K562 (cell line): ENCODE data around the gene CDX1. TPM values are rescaled to one million over a fixed set of nuclear protein-coding genes. Genes with fewer than 3 reads are reported as not detected.

ENCODE experiments used
- ATAC-seq: fragments of 200-7000 bp; cut with Tn5 transposase; 3 replicates; pipeline ENCODE4 v1.9.1; 2020; ENCODE audit warnings: moderate library complexity
- BruUV-seq: library from RNA; stranded (reverse); fragments of 400-500 nt; replicated peaks from 2 replicates; lab custom pipeline; 2021; lab: Mats Ljungman, UMichigan
- CTCF ChIA-PET: fragments of 300-600 bp; formaldehyde crosslinking; extraction: SDS; loops from one replicate; lab custom pipeline; 2021; ENCODE audit warnings: low intra/inter-chr PET ratio; lab: Yijun Ruan, JAX
- POLR2A ChIA-PET: fragments of 300-600, 350-650 bp; sonication (Branson Sonifier 250); formaldehyde crosslinking; extraction: SDS; loops from one replicate; lab custom pipeline; 2021; ENCODE audit warnings: antibody characterized with exemption, inconsistent platforms; lab: Yijun Ruan, JAX
- DNase-seq, 4 experiments: peaks; one replicate each; pipeline versions ENCODE4 v3.0.0 to v3.0.0-alpha.2; 2011 to 2018; ENCODE audit warnings: low spot score in 3 of 4, mixed read lengths in 3 of 4; ENCODE audit errors: extremely low read depth in 1 of 4
- FAIRE-seq: peaks from 2 replicates; lab custom pipeline; 2011; peaks lifted over from hg19 to GRCh38; lab: Jason Lieb, UNC
- H2AFZ ChIP-seq: 2 replicates; pipeline ENCODE4 v1.6.0; 2011; ENCODE audit warnings: low read depth, low read length, control low read depth, inconsistent platforms
- H3K27ac ChIP-seq: fragments of 200-600 bp; 3 replicates; pipeline ENCODE4 v1.8.0; 2011; ENCODE audit warnings: low read depth, mild to moderate bottlenecking, control low read depth, inconsistent platforms, low read length, moderate library complexity, mixed read lengths; ENCODE audit errors: extremely low read depth
- H3K27me3 ChIP-seq, 2 experiments: fragments of 300-600 bp in 1 of 2; 2 replicates in 1 of 2; 3 replicates in 1 of 2; pipeline versions ENCODE4 v1.6.0 to v1.8.0; 2011; ENCODE audit warnings: inconsistent platforms in 2 of 2, low read length in 2 of 2, mild to moderate bottlenecking in 1 of 2, mixed read lengths in 1 of 2, moderate library complexity in 1 of 2; ENCODE audit not compliant: control insufficient read depth in 2 of 2, insufficient read depth in 2 of 2
- H3K36me3 ChIP-seq: fragments of 300-600 bp; 3 replicates; pipeline ENCODE4 v1.8.0; 2011; ENCODE audit warnings: mild to moderate bottlenecking, low read length, inconsistent platforms; ENCODE audit not compliant: control insufficient read depth, insufficient read depth
- H3K4me1 ChIP-seq, 2 experiments: fragments of 200-600 bp in 1 of 2; replicated peaks in 1 of 2; 2 replicates in 1 of 2; 3 replicates in 1 of 2; pipeline versions ENCODE4 v1.5.1 to v1.8.0; 2011; ENCODE audit warnings: inconsistent platforms in 2 of 2, low read length in 2 of 2, mild to moderate bottlenecking in 1 of 2, mixed read lengths in 1 of 2, moderate library complexity in 1 of 2; ENCODE audit not compliant: control insufficient read depth in 2 of 2, insufficient read depth in 2 of 2
- H3K4me2 ChIP-seq: 2 replicates; pipeline ENCODE4 v1.6.1; 2011; ENCODE audit warnings: low read length, control low read depth, inconsistent platforms, mixed read lengths; ENCODE audit not compliant: insufficient read depth
- H3K4me3 ChIP-seq: fragments of 200-600 bp; sonication (generic), shearing (Covaris generic); 2 replicates; pipeline ENCODE4 v1.5.1; 2016; ENCODE audit warnings: control low read depth, inconsistent platforms
- H3K79me2 ChIP-seq: fragments of 200-600 bp; 3 replicates; pipeline ENCODE4 v1.8.0; 2011; ENCODE audit warnings: low read length, inconsistent platforms; ENCODE audit not compliant: control insufficient read depth, insufficient read depth
- H3K9ac ChIP-seq, 2 experiments: 2 replicates each; pipeline versions ENCODE4 v1.6.0 to v1.6.1; 2011; ENCODE audit warnings: low read depth in 2 of 2, low read length in 2 of 2, control low read depth in 1 of 2, inconsistent platforms in 1 of 2, mild to moderate bottlenecking in 1 of 2, mixed read lengths in 1 of 2; ENCODE audit not compliant: insufficient read depth in 1 of 2
- H3K9me1 ChIP-seq: one replicate; pipeline ENCODE4 v1.6.0; 2011; ENCODE audit warnings: inconsistent platforms, mild to moderate bottlenecking, low read length, moderate library complexity; ENCODE audit not compliant: control insufficient read depth, insufficient read depth
- H3K9me3 ChIP-seq: replicated peaks from 2 replicates; pipeline ENCODE4 v1.5.1; 2011; ENCODE audit warnings: low read depth, low read length, inconsistent platforms; ENCODE audit not compliant: control insufficient read depth, insufficient read depth
- H4K20me1 ChIP-seq: replicated peaks from 2 replicates; pipeline ENCODE4 v1.6.1; 2011; ENCODE audit warnings: low read length, inconsistent platforms, mixed read lengths; ENCODE audit not compliant: control insufficient read depth, insufficient read depth
- ARID3B ChIP-seq: fragments of 250-450 bp; sonication (Bioruptor Pico); IDR thresholded peaks from 2 replicates; pipeline ENCODE4 v1.4.0; 2020; ENCODE audit warnings: borderline replicate concordance
- CBX1 ChIP-seq: sonication (generic); IDR thresholded peaks from 2 replicates; pipeline ENCODE4 v1.6.1; 2016; ENCODE audit warnings: antibody characterized with exemption, low read depth, mild to moderate bottlenecking
- CGGBP1 ChIP-seq: fragments of 250-450 bp; sonication (Bioruptor Pico); IDR thresholded peaks from 2 replicates; pipeline ENCODE4 v1.9.0; 2021; ENCODE audit warnings: mild to moderate bottlenecking
- CLOCK ChIP-seq: fragments of 250-450 bp; sonication (Bioruptor Pico); IDR thresholded peaks from 2 replicates; pipeline ENCODE4 v1.4.0; 2020; ENCODE audit warnings: mild to moderate bottlenecking, moderate library complexity, borderline replicate concordance
- FOXO4 ChIP-seq: fragments of 450-650 bp; formaldehyde crosslinking; IDR thresholded peaks from 2 replicates; pipeline ENCODE4 v1.4.0; 2020; ENCODE audit warnings: mild to moderate bottlenecking, moderate library complexity
- MECOM ChIP-seq: fragments of 250-450 bp; sonication (Bioruptor Pico); IDR thresholded peaks from 2 replicates; pipeline ENCODE4 v1.8.0; 2022; ENCODE audit warnings: inconsistent platforms
- NR2F6 ChIP-seq: fragments of 450-650 bp; formaldehyde crosslinking; IDR thresholded peaks from 2 replicates; pipeline ENCODE4 v1.4.0; 2020; ENCODE audit warnings: mild to moderate bottlenecking
- PYGO2 ChIP-seq: fragments of 450-650 bp; IDR thresholded peaks from 2 replicates; pipeline ENCODE4 v1.6.1; 2016; ENCODE audit warnings: mild to moderate bottlenecking, missing genetic modification characterization, moderate library complexity, missing compliant biosample characterization
- SAFB2 ChIP-seq: fragments of 200-400 bp; formaldehyde crosslinking; IDR thresholded peaks from 2 replicates; pipeline ENCODE4 v1.6.1; 2018; ENCODE audit warnings: borderline replicate concordance, low read length, low read depth, moderate library complexity; ENCODE audit not compliant: severe bottlenecking
- ZBTB12 ChIP-seq: fragments of 250-450 bp; sonication (Bioruptor Pico); IDR thresholded peaks from 2 replicates; pipeline ENCODE4 v1.4.0; 2020
- ZBTB17 ChIP-seq: fragments of 450-650 bp; formaldehyde crosslinking; IDR thresholded peaks from 2 replicates; pipeline ENCODE4 v1.4.0; 2020; ENCODE audit warnings: mild to moderate bottlenecking
- ZNF444 ChIP-seq: fragments of 250-450 bp; sonication (Bioruptor Pico); IDR thresholded peaks from 2 replicates; pipeline ENCODE4 v1.4.0; 2020; ENCODE audit warnings: mild to moderate bottlenecking, moderate library complexity
- ZNF785 ChIP-seq: fragments of 250-450 bp; sonication (Bioruptor Pico); IDR thresholded peaks from 2 replicates; pipeline ENCODE4 v1.4.0; 2020; ENCODE audit warnings: mild to moderate bottlenecking
- WGBS: fragments of 100-300 bp; shearing (Covaris generic); methylation state at CpG from one replicate; pipeline ENCODE4 v1.1.6; 2016; ENCODE audit warnings: low coverage, mixed read lengths; ENCODE audit not compliant: insufficient coverage; ENCODE audit errors: missing lambda C conversion rate; 5-methylcytosine and 5-hydroxymethylcytosine counted together
- in situ Hi-C: fragments of 300-500 bp; cut with MboI; formaldehyde crosslinking; loops from 4 replicates; pipeline ENCODE4 v1.15.0; 2018; ENCODE audit warnings: inconsistent platforms, mixed read lengths
- intact Hi-C: fragments of 100-400 bp; cut with micrococcal nuclease; formaldehyde crosslinking; loops from 2 replicates; pipeline ENCODE4 v1.14.2; 2022
- polyA plus RNA-seq, 8 experiments: library from polyadenylated mRNA; depleted of rRNA in 4 of 8; stranded (reverse) in 5 of 8; unstranded in 3 of 8; fragments of >200 nt; fragmentation: Nextera tagmentation in 2 of 8; fragmentation: Illumina TruSeq in 1 of 8; extraction: Ambion mirVana in 2 of 8; extraction: Trizol in 1 of 8; gene quantifications; 2 replicates each; pipeline versions ENCODE4 v1.2.1 to v1.2.3, GENCODE V29; 2011 to 2014; ENCODE audit warnings: inconsistent platforms in 1 of 8, missing spikeins in 1 of 8
- total RNA-seq, 7 experiments: library from RNA; depleted of rRNA in 6 of 7; stranded (reverse); fragments of >200 nt in 6 of 7; fragmentation: Illumina TruSeq in 2 of 7; extraction: Trizol in 2 of 7; gene quantifications; 2 replicates each; pipeline versions ENCODE4 v1.2.1 to v1.2.3, GENCODE V29; 2011 to 2021; ENCODE audit warnings: low replicate concordance in 1 of 7

CDX1 gene
- total and polyA plus RNA-seq, 9 of the 15 experiments (the other 6 are each of a cell fraction or from before 2014, with no cell fraction given), result 0.06 to 0.16 TPM; not detected in 7

GRCh38 chr5:150159031-150159430 lies 7.5 kb upstream of the CDX1 start:
- intact Hi-C loops (no loop called here), in situ Hi-C loops (no loop called here)
- Histone ChIP-seq H4K20me1 (no peaks in the 10 kb centered on the region; the same call in 1 of the 2 replicates), H3K27me3 (peaks cover 5 to 19% of the 10 kb centered on the region in 2 experiments; a peak in 2 of 5 replicates), H3K4me2 (no peak overlapping the region), H3K36me3 (no peaks in the 10 kb centered on the region), H2AFZ (no peak overlapping the region), H3K4me3 (no peak overlapping the region), H3K9ac (no peak overlapping the region), H3K9me3 (no peaks in the 10 kb centered on the region), H3K27ac (no peak overlapping the region), H3K4me1 (peaks cover 24 to 31% of the 10 kb centered on the region in 2 experiments), H3K79me2 (no peaks in the 10 kb centered on the region), H3K9me1 (no peaks in the 10 kb centered on the region)
- WGBS, result 57% methylated on average over 6 of the region's 6 CpGs
- no peak for DNase-seq
- no peak for FAIRE-seq
- CTCF ChIA-PET, result interaction anchor here (0.6 to 1.0 kb wide), 2 partner anchors 29 to 59 kb away, joined by 3 to 5 read pairs; no protein-coding TSS in a partner anchor
- no TSS peak for BruUV-seq
- POLR2A ChIA-PET, result interaction anchor here (0.7 kb wide), 1 partner anchor 68 kb away, joined by 3 read pairs; no protein-coding TSS in a partner anchor
- no peak for ATAC-seq
- TF ChIP-seq ZNF444 (CRISPR knock-in tag) (no peak), ZNF785 (CRISPR knock-in tag) (no peak), ZBTB12 (CRISPR knock-in tag) (no peak), ARID3B (CRISPR knock-in tag) (no peak), MECOM (CRISPR knock-in tag) (no peak), CLOCK (CRISPR knock-in tag) (no peak), SAFB2 (no peak), CGGBP1 (no peak), ZBTB17 (CRISPR knock-in tag) (no peak), CBX1 (no peak), NR2F6 (CRISPR knock-in tag) (no peak), FOXO4 (no peak), PYGO2 (tag) (no peak)
